PC-3 (cell line): ENCODE measurements around the gene NCKIPSD. TPM values are rescaled to one million over a fixed set of nuclear protein-coding genes. Genes with fewer than 3 reads are reported as not detected.

Source experiments
- ATAC-seq: fragments of 200-7000 bp; cut with Tn5 transposase; 2 replicates; pipeline ENCODE4 v1.9.1; 2020; ENCODE audit warnings: mild to moderate bottlenecking, moderate library complexity
- BruUV-seq: library from RNA; stranded (reverse); fragments of 400-500 nt; replicated peaks from 2 replicates; lab custom pipeline; 2021; lab: Mats Ljungman, UMichigan
- CTCF ChIA-PET: fragments of 300-600 bp; sonication (Branson Sonifier 250); formaldehyde crosslinking; loops from one replicate; lab custom pipeline; 2022; ENCODE audit warnings: antibody characterized with exemption; lab: Charles Lee
- POLR2A ChIA-PET: fragments of 300-600 bp; sonication (Branson Sonifier 250); formaldehyde crosslinking; loops from one replicate; lab custom pipeline; 2022; ENCODE audit warnings: antibody characterized with exemption; ENCODE audit not compliant: unreplicated experiment; lab: Charles Lee
- DNase-seq: peaks from one replicate; pipeline ENCODE4 v3.0.0-alpha.2; 2015
- H2AFZ ChIP-seq: fragments of 300-600 bp; sonication (generic); 2 replicates; pipeline ENCODE4 v1.6.0; 2016; ENCODE audit warnings: antibody characterized with exemption, low read length
- H3F3A ChIP-seq: fragments of 300-600 bp; sonication (generic); one replicate; pipeline ENCODE4 v1.6.0; 2017; ENCODE audit warnings: antibody characterized with exemption, low read length, control low read depth, mild to moderate bottlenecking; ENCODE audit not compliant: unreplicated experiment
- H3K27ac ChIP-seq: fragments of 300-600 bp; sonication (generic); 2 replicates; pipeline ENCODE4 v1.5.1; 2016; ENCODE audit warnings: mild to moderate bottlenecking, low read length
- H3K27me3 ChIP-seq: fragments of 300-600 bp; sonication (generic); 2 replicates; pipeline ENCODE4 v1.6.1; 2016; ENCODE audit warnings: low read length, mixed read lengths
- H3K36me3 ChIP-seq: fragments of 300-600 bp; sonication (generic); 2 replicates; pipeline ENCODE4 v1.6.1; 2016; ENCODE audit warnings: low read depth, mixed run types, low read length, mixed read lengths
- H3K4me1 ChIP-seq: fragments of 300-600 bp; sonication (generic); 2 replicates; pipeline ENCODE4 v1.5.1; 2016; ENCODE audit warnings: low read length; ENCODE audit not compliant: insufficient read depth
- H3K4me2 ChIP-seq: fragments of 300-600 bp; sonication (generic); 2 replicates; pipeline ENCODE4 v1.6.0; 2016; ENCODE audit warnings: low read length
- H3K4me3 ChIP-seq: fragments of 300-600 bp; sonication (generic); 2 replicates; pipeline ENCODE4 v1.5.1; 2016; ENCODE audit warnings: mild to moderate bottlenecking, low read length, mixed read lengths
- H3K79me2 ChIP-seq: fragments of 300-600 bp; sonication (generic); 2 replicates; pipeline ENCODE4 v1.6.1; 2017; ENCODE audit warnings: low read length, mixed read lengths
- H3K9ac ChIP-seq: fragments of 300-600 bp; sonication (generic); 2 replicates; pipeline ENCODE4 v1.6.0; 2016; ENCODE audit warnings: mild to moderate bottlenecking, low read length
- H3K9me2 ChIP-seq: fragments of 300-600 bp; sonication (generic); replicated peaks from 2 replicates; pipeline ENCODE4 v1.6.1; 2016; ENCODE audit warnings: mixed run types, low read length, mixed read lengths
- H3K9me3 ChIP-seq: fragments of 300-600 bp; sonication (generic); 2 replicates; pipeline ENCODE4 v1.6.1; 2016; ENCODE audit warnings: low read length, mixed read lengths
- H4K20me1 ChIP-seq: fragments of 300-600 bp; sonication (generic); 2 replicates; pipeline ENCODE4 v1.6.1; 2016; ENCODE audit warnings: low read length, mixed read lengths
- CTCF ChIP-seq: fragments of 300-600 bp; sonication (generic); conservative IDR thresholded peaks from 2 replicates; pipeline ENCODE4 v1.5.1; 2017; ENCODE audit warnings: antibody characterized with exemption, low read depth, mild to moderate bottlenecking, low read length
- EZH2 ChIP-seq: fragments of 300-600 bp; sonication (generic); IDR thresholded peaks from one replicate; pipeline ENCODE4 v1.6.1; 2017; ENCODE audit warnings: antibody characterized with exemption, mild to moderate bottlenecking, low read length; ENCODE audit not compliant: unreplicated experiment
- EZH2phosphoT487 ChIP-seq: fragments of 300-600 bp; sonication (generic); IDR thresholded peaks from 2 replicates; pipeline ENCODE4 v1.6.1; 2018; ENCODE audit warnings: mild to moderate bottlenecking, antibody characterized with exemption, low read length, borderline replicate concordance
- intact Hi-C: fragments of 100-400 bp; cut with micrococcal nuclease; formaldehyde crosslinking; loops from 2 replicates; pipeline ENCODE4 v1.9.0; 2023
- total RNA-seq: library from RNA; depleted of rRNA; stranded (reverse); fragments of >200 nt; gene quantifications from 2 replicates; pipeline ENCODE4 v1.2.3, GENCODE V29; 2014

Gene NCKIPSD
- total RNA-seq, 1 experiment from 2014 or later: 66.8 TPM

GRCh38 chr3:48715174-48715800, 29.6 kb upstream of the NCKIPSD start:
- Histone ChIP-seq H3K9me2 (no peaks in the 10 kb centered on the region), H3K4me1 (peaks cover 8% of the 10 kb centered on the region), H4K20me1 (peaks cover 42% of the 10 kb centered on the region), H3K9me3 (no peaks in the 10 kb centered on the region), H3K4me2 (peak overlapping the region; percentile 85), H3K27me3 (no peaks in the 10 kb centered on the region), H3K4me3 (peak overlapping the region; percentile 88), H3K9ac (peak overlapping the region; percentile 96), H2AFZ (no peak overlapping the region), H3K27ac (no peak overlapping the region), H3K79me2 (peaks cover 66% of the 10 kb centered on the region), H3F3A (no peaks in the 10 kb centered on the region), H3K36me3 (peaks cover 31% of the 10 kb centered on the region)
- POLR2A ChIA-PET: interaction anchor here (0.6 kb wide), 1 partner anchor 23 kb away, joined by 3 read pairs; no protein-coding TSS in a partner anchor
- peak; percentile 23 for DNase-seq
- no peak for TF ChIP-seq EZH2
- TF ChIP-seq EZH2phosphoT487: no peak
- TF ChIP-seq CTCF: no peak
- BruUV-seq: no TSS peak
- CTCF ChIA-PET: interaction anchor here (0.6 to 2.4 kb wide), 2 partner anchors 25 to 50 kb away, joined by 5 to 7 read pairs; no protein-coding TSS in a partner anchor
- no peak for ATAC-seq
- intact Hi-C loops: no loop called here

- intact Hi-C loops: no loop called here
- no peaks in the 10 kb centered on the region for H3K27me3 ChIP-seq
- H4K20me1 ChIP-seq: peaks cover 73% of the 10 kb centered on the region
- H3K9me2 ChIP-seq: no peaks in the 10 kb centered on the region
- no peaks in the 10 kb centered on the region for H3F3A ChIP-seq
- no TSS peak for BruUV-seq
- DNase-seq: no peak
- H3K36me3 ChIP-seq: peaks cover 51% of the 10 kb centered on the region
- ChIA-PET CTCF (no interaction called here), POLR2A (no interaction called here)
- no peaks in the 10 kb centered on the region for H3K9me3 ChIP-seq
- no peak overlapping the region for H3K4me3 ChIP-seq
- no peak overlapping the region for H3K4me2 ChIP-seq
- no peak overlapping the region for H3K27ac ChIP-seq
- no peak overlapping the region for H2AFZ ChIP-seq
- TF ChIP-seq CTCF (no peak), EZH2 (no peak), EZH2phosphoT487 (no peak)
- H3K4me1 ChIP-seq: peaks cover 20% of the 10 kb centered on the region
- peaks cover 98% of the 10 kb centered on the region for H3K79me2 ChIP-seq
- peak; percentile 23 for ATAC-seq
- no peak overlapping the region for H3K9ac ChIP-seq
These were observed 26.0 kb upstream of the NCKIPSD start for GRCh38 chr3:48711727-48712126.

- peaks cover 69% of the 10 kb centered on the region for H4K20me1 ChIP-seq
- H3K79me2 ChIP-seq: peaks cover 97% of the 10 kb centered on the region
- peaks cover 12% of the 10 kb centered on the region for H3K4me1 ChIP-seq
- intact Hi-C loops: no loop called here
- peaks cover 57% of the 10 kb centered on the region for H3K36me3 ChIP-seq
- TF ChIP-seq CTCF: no peak
- TF ChIP-seq EZH2phosphoT487: no peak
- no peak for TF ChIP-seq EZH2
- peak; percentile 69 for DNase-seq
- no peak overlapping the region for H3K9ac ChIP-seq
- no peaks in the 10 kb centered on the region for H3K27me3 ChIP-seq
- ChIA-PET POLR2A (interaction anchor here (0.6 to 1.1 kb wide), 3 partner anchors 8 to 320 kb away, joined by 3 to 5 read pairs (median 3); partner anchors contain the start of gene IMPDH2), CTCF (interaction anchor here (0.5 to 0.9 kb wide), 3 partner anchors 11 to 130 kb away, joined by 3 read pairs; no protein-coding TSS in a partner anchor)
- no peaks in the 10 kb centered on the region for H3K9me3 ChIP-seq
- peak; percentile 91 for ATAC-seq
- peak overlapping the region; percentile 34; the same call in 1 of the 2 replicates for H3K4me2 ChIP-seq
- no peaks in the 10 kb centered on the region for H3F3A ChIP-seq
- BruUV-seq: no TSS peak
- H3K4me3 ChIP-seq: no peak overlapping the region
- H2AFZ ChIP-seq: no peak overlapping the region
- H3K9me2 ChIP-seq: no peaks in the 10 kb centered on the region
- H3K27ac ChIP-seq: peak overlapping the region; percentile 55
These were observed 23.3 kb upstream of the NCKIPSD start for GRCh38 chr3:48709051-48709461.
